GM23338 (cell line): ENCODE measurements around the gene NHS. TPM values are rescaled to one million over a fixed set of nuclear protein-coding genes. Genes with fewer than 3 reads are reported as not detected.

Source experiments
- ATAC-seq: fragments of 200-7000 bp; cut with Tn5 transposase; 3 replicates; pipeline ENCODE4 v1.9.1; 2020
- DNase-seq: peaks from one replicate; pipeline ENCODE4 v3.0.0-alpha.2; 2015; ENCODE audit warnings: low spot score
- H2AFZ ChIP-seq: fragments of 200-600 bp; sonication (generic); 2 replicates; pipeline ENCODE4 v1.8.0; 2016; ENCODE audit warnings: antibody characterized with exemption, mild to moderate bottlenecking, moderate library complexity
- H3F3A ChIP-seq: fragments of 200-600 bp; sonication (generic); replicated peaks from 2 replicates; pipeline ENCODE4 v1.8.0; 2017; ENCODE audit warnings: antibody characterized with exemption, mixed run types, low read depth
- H3K27ac ChIP-seq: fragments of 200-600 bp; sonication (generic); 2 replicates; pipeline ENCODE4 v1.6.1; 2016; ENCODE audit warnings: low read depth
- H3K27me3 ChIP-seq: fragments of 200-600 bp; sonication (generic); 2 replicates; pipeline ENCODE4 v1.8.0; 2016; ENCODE audit warnings: mild to moderate bottlenecking, mixed run types, moderate library complexity; ENCODE audit not compliant: insufficient read depth
- H3K36me3 ChIP-seq: fragments of 200-600 bp; sonication (generic); 2 replicates; pipeline ENCODE4 v1.8.0; 2016; ENCODE audit warnings: mild to moderate bottlenecking; ENCODE audit not compliant: insufficient read depth
- H3K4me1 ChIP-seq: fragments of 200-600 bp; sonication (generic); 2 replicates; pipeline ENCODE4 v1.8.0; 2016; ENCODE audit warnings: mild to moderate bottlenecking, moderate library complexity; ENCODE audit not compliant: insufficient read depth
- H3K4me2 ChIP-seq: fragments of 200-600 bp; sonication (generic); 2 replicates; pipeline ENCODE4 v1.7.1; 2017; ENCODE audit warnings: mixed run types
- H3K4me3 ChIP-seq: fragments of 200-600 bp; sonication (generic); 2 replicates; pipeline ENCODE4 v1.6.1; 2016; ENCODE audit warnings: mixed run types
- H3K79me2 ChIP-seq: fragments of 200-600 bp; sonication (generic); replicated peaks from 2 replicates; pipeline ENCODE4 v1.8.0; 2017; ENCODE audit warnings: mild to moderate bottlenecking; ENCODE audit not compliant: insufficient read depth
- H3K9me2 ChIP-seq: fragments of 200-600 bp; sonication (generic); 2 replicates; pipeline ENCODE4 v1.8.0; 2017; ENCODE audit not compliant: insufficient read depth
- H4K20me1 ChIP-seq: fragments of 200-600 bp; sonication (generic); replicated peaks from 2 replicates; pipeline ENCODE4 v1.8.0; 2017; ENCODE audit warnings: mild to moderate bottlenecking; ENCODE audit not compliant: insufficient read depth
- H3K27ac Mint-ChIP-seq: 2 replicates; pipeline ENCODE4 v1.8.0; 2020; ENCODE audit warnings: inconsistent platforms, mild to moderate bottlenecking, moderate library complexity, mixed read lengths
- H3K27me3 Mint-ChIP-seq: 3 replicates; pipeline ENCODE4 v1.8.0; 2022; ENCODE audit warnings: low read depth, mild to moderate bottlenecking, moderate library complexity, mixed read lengths, inconsistent platforms; ENCODE audit not compliant: insufficient read depth, poor library complexity
- H3K36me3 Mint-ChIP-seq: 3 replicates; pipeline ENCODE4 v1.8.0; 2021; ENCODE audit warnings: low read depth, mild to moderate bottlenecking, inconsistent platforms, moderate library complexity, mixed read lengths
- H3K4me1 Mint-ChIP-seq: 3 replicates; pipeline ENCODE4 v1.8.0; 2020; ENCODE audit warnings: mild to moderate bottlenecking, inconsistent platforms, mixed read lengths
- H3K4me3 Mint-ChIP-seq: 3 replicates; pipeline ENCODE4 v1.8.0; 2021; ENCODE audit warnings: moderate library complexity, mild to moderate bottlenecking, inconsistent platforms, mixed read lengths
- H3K9me3 Mint-ChIP-seq: 3 replicates; pipeline ENCODE4 v1.8.0; 2020; ENCODE audit warnings: moderate library complexity, mild to moderate bottlenecking, inconsistent platforms, mixed read lengths
- CREB1 ChIP-seq: fragments of 250-450 bp; sonication (Bioruptor Pico); IDR thresholded peaks from 2 replicates; pipeline ENCODE4 v1.5.0; 2020; ENCODE audit warnings: low read depth, mild to moderate bottlenecking, moderate library complexity
- EZH2 ChIP-seq: fragments of 200-600 bp; sonication (generic); IDR thresholded peaks from one replicate; pipeline ENCODE4 v1.8.0; 2017; ENCODE audit warnings: antibody characterized with exemption, mild to moderate bottlenecking, low read depth; ENCODE audit not compliant: unreplicated experiment
- EZH2phosphoT487 ChIP-seq: fragments of 200-600 bp; sonication (generic); IDR thresholded peaks from one replicate; pipeline ENCODE4 v1.8.1; 2018; ENCODE audit warnings: antibody characterized with exemption; ENCODE audit not compliant: unreplicated experiment
- JUNB ChIP-seq: IDR thresholded peaks from one replicate; pipeline ENCODE4 v1.6.1; 2016; ENCODE audit warnings: antibody characterized with exemption; ENCODE audit not compliant: unreplicated experiment
- POLR2AphosphoS5 ChIP-seq: IDR thresholded peaks from 2 replicates; pipeline ENCODE4 v1.6.1; 2016; ENCODE audit warnings: antibody characterized with exemption, low read depth
- STAT1 ChIP-seq: IDR thresholded peaks from one replicate; pipeline ENCODE4 v1.6.1; 2016; ENCODE audit warnings: antibody characterized with exemption; ENCODE audit not compliant: unreplicated experiment
- ZNF331 ChIP-seq: fragments of 250-450 bp; sonication (Bioruptor Pico); IDR thresholded peaks from 2 replicates; pipeline ENCODE4 v1.5.0; 2020; ENCODE audit warnings: low read depth, mild to moderate bottlenecking, moderate library complexity
- polyA plus RNA-seq: library from polyadenylated mRNA; unstranded; fragments of >200 nt; fragmentation: Nextera tagmentation; extraction: Ambion mirVana; gene quantifications from 2 replicates; pipeline ENCODE4 v1.2.1, GENCODE V29; 2016
- total RNA-seq: library from RNA; depleted of rRNA; stranded (reverse); fragments of >200 nt; shearing (Covaris generic); gene quantifications from 2 replicates; pipeline ENCODE4 v1.2.3, GENCODE V29; 2014
- TF ChIP-seq, protein P1 (sequence below): fragments of 250-450 bp; sonication (Bioruptor Pico); IDR thresholded peaks from 2 replicates; pipeline ENCODE4 v1.5.0; 2020; ENCODE audit warnings: mild to moderate bottlenecking, moderate library complexity
- TF ChIP-seq, protein P2 (sequence below), 2 experiments: fragments of 200-600 bp in 1 of 2; sonication (generic) in 1 of 2; conservative IDR thresholded peaks; 2 replicates each; pipeline versions ENCODE4 v1.5.1 to v1.6.1; 2016 to 2017; ENCODE audit warnings: antibody characterized with exemption in 2 of 2, low read depth in 2 of 2, mild to moderate bottlenecking in 2 of 2, moderate library complexity in 1 of 2
- TF ChIP-seq, protein P3 (sequence below): IDR thresholded peaks from 2 replicates; pipeline ENCODE4 v1.6.1; 2016; ENCODE audit warnings: antibody characterized with exemption

Gene NHS
- total and polyA plus RNA-seq, 2 experiments from 2014 or later: 1.8 to 8.2 TPM

DNA sequence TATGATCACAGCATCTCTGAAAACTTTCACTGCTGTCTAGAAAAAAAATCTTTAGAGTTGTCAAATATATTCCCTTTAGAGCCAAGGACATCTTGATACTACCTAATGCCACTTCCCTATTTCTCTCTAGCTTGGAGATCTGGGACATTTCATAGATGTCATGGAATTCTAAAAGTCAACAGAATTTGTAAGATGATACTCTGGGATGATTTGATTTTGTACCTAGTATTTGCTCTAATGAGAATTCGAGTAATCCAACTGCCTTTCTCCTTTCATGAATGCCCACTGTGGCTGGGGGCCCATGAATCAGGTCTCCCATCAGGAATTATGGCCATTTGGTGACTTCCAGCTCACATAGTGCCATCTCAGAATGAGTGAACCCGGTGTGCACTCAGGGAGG is 73.2 kb downstream of the NHS start:
- no peaks in the 10 kb centered on the region for H3F3A ChIP-seq
- TF ChIP-seq, protein P1, sequence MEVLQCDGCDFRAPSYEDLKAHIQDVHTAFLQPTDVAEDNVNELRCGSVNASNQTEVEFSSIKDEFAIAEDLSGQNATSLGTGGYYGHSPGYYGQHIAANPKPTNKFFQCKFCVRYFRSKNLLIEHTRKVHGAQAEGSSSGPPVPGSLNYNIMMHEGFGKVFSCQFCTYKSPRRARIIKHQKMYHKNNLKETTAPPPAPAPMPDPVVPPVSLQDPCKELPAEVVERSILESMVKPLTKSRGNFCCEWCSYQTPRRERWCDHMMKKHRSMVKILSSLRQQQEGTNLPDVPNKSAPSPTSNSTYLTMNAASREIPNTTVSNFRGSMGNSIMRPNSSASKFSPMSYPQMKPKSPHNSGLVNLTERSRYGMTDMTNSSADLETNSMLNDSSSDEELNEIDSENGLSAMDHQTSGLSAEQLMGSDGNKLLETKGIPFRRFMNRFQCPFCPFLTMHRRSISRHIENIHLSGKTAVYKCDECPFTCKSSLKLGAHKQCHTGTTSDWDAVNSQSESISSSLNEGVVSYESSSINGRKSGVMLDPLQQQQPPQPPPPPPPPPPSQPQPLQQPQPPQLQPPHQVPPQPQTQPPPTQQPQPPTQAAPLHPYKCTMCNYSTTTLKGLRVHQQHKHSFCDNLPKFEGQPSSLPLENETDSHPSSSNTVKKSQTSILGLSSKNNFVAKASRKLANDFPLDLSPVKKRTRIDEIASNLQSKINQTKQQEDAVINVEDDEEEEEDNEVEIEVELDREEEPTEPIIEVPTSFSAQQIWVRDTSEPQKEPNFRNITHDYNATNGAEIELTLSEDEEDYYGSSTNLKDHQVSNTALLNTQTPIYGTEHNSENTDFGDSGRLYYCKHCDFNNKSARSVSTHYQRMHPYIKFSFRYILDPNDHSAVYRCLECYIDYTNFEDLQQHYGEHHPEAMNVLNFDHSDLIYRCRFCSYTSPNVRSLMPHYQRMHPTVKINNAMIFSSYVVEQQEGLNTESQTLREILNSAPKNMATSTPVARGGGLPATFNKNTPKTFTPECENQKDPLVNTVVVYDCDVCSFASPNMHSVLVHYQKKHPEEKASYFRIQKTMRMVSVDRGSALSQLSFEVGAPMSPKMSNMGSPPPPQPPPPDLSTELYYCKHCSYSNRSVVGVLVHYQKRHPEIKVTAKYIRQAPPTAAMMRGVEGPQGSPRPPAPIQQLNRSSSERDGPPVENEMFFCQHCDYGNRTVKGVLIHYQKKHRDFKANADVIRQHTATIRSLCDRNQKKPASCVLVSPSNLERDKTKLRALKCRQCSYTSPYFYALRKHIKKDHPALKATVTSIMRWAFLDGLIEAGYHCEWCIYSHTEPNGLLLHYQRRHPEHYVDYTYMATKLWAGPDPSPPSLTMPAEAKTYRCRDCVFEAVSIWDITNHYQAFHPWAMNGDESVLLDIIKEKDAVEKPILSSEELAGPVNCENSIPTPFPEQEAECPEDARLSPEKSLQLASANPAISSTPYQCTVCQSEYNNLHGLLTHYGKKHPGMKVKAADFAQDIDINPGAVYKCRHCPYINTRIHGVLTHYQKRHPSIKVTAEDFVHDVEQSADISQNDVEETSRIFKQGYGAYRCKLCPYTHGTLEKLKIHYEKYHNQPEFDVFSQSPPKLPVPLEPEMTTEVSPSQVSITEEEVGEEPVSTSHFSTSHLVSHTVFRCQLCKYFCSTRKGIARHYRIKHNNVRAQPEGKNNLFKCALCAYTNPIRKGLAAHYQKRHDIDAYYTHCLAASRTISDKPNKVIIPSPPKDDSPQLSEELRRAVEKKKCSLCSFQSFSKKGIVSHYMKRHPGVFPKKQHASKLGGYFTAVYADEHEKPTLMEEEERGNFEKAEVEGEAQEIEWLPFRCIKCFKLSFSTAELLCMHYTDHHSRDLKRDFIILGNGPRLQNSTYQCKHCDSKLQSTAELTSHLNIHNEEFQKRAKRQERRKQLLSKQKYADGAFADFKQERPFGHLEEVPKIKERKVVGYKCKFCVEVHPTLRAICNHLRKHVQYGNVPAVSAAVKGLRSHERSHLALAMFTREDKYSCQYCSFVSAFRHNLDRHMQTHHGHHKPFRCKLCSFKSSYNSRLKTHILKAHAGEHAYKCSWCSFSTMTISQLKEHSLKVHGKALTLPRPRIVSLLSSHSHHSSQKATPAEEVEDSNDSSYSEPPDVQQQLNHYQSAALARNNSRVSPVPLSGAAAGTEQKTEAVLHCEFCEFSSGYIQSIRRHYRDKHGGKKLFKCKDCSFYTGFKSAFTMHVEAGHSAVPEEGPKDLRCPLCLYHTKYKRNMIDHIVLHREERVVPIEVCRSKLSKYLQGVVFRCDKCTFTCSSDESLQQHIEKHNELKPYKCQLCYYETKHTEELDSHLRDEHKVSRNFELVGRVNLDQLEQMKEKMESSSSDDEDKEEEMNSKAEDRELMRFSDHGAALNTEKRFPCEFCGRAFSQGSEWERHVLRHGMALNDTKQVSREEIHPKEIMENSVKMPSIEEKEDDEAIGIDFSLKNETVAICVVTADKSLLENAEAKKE (CRISPR knock-in tag): no peak
- TF ChIP-seq, protein P2, sequence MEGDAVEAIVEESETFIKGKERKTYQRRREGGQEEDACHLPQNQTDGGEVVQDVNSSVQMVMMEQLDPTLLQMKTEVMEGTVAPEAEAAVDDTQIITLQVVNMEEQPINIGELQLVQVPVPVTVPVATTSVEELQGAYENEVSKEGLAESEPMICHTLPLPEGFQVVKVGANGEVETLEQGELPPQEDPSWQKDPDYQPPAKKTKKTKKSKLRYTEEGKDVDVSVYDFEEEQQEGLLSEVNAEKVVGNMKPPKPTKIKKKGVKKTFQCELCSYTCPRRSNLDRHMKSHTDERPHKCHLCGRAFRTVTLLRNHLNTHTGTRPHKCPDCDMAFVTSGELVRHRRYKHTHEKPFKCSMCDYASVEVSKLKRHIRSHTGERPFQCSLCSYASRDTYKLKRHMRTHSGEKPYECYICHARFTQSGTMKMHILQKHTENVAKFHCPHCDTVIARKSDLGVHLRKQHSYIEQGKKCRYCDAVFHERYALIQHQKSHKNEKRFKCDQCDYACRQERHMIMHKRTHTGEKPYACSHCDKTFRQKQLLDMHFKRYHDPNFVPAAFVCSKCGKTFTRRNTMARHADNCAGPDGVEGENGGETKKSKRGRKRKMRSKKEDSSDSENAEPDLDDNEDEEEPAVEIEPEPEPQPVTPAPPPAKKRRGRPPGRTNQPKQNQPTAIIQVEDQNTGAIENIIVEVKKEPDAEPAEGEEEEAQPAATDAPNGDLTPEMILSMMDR (conservative IDR thresholded peaks at IDR 0.05; ENCODE audit: low read depth in 2 of 2): no peak
- no peak for TF ChIP-seq STAT1
- no peak for TF ChIP-seq CREB1
- no peak for TF ChIP-seq EZH2
- TF ChIP-seq, protein P3, sequence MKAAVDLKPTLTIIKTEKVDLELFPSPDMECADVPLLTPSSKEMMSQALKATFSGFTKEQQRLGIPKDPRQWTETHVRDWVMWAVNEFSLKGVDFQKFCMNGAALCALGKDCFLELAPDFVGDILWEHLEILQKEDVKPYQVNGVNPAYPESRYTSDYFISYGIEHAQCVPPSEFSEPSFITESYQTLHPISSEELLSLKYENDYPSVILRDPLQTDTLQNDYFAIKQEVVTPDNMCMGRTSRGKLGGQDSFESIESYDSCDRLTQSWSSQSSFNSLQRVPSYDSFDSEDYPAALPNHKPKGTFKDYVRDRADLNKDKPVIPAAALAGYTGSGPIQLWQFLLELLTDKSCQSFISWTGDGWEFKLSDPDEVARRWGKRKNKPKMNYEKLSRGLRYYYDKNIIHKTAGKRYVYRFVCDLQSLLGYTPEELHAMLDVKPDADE: no peak
- no peak for TF ChIP-seq POLR2AphosphoS5
- TF ChIP-seq JUNB: no peak
- TF ChIP-seq EZH2phosphoT487: no peak
- TF ChIP-seq ZNF331 (CRISPR knock-in tag): no peak
- peaks cover 22% of the 10 kb centered on the region for H3K4me1 Mint-ChIP-seq
- H3K9me3 Mint-ChIP-seq: no peaks in the 10 kb centered on the region
- H3K27me3 ChIP-seq: no peaks in the 10 kb centered on the region
- H3K4me2 ChIP-seq: no peak overlapping the region
- H4K20me1 ChIP-seq: no peaks in the 10 kb centered on the region
- H3K9me2 ChIP-seq: no peaks in the 10 kb centered on the region
- no peak for ATAC-seq
- peaks cover 3% of the 10 kb centered on the region; the same call in 1 of the 2 replicates for H3K4me1 ChIP-seq
- no peak for DNase-seq
- no peak overlapping the region for H3K4me3 ChIP-seq
- H3K36me3 ChIP-seq: no peaks in the 10 kb centered on the region
- no peaks in the 10 kb centered on the region for H3K36me3 Mint-ChIP-seq
- H3K27me3 Mint-ChIP-seq: no peaks in the 10 kb centered on the region
- H3K27ac ChIP-seq: no peak overlapping the region
- H3K79me2 ChIP-seq: no peaks in the 10 kb centered on the region
- H3K4me3 Mint-ChIP-seq: no peak overlapping the region
- no peak overlapping the region for H2AFZ ChIP-seq
- H3K27ac Mint-ChIP-seq: no peak overlapping the region
